ENCODE data around the gene ARHGEF25. TPM values are rescaled to one million over a fixed set of nuclear protein-coding genes. Genes with fewer than 3 reads are reported as not detected.

Gene ARHGEF25
- total and polyA plus RNA-seq, 2 of the 13 experiments (the other 11 are each of a cell fraction or from before 2014, with no cell fraction given) = 11.5 to 12.5 TPM

DNA sequence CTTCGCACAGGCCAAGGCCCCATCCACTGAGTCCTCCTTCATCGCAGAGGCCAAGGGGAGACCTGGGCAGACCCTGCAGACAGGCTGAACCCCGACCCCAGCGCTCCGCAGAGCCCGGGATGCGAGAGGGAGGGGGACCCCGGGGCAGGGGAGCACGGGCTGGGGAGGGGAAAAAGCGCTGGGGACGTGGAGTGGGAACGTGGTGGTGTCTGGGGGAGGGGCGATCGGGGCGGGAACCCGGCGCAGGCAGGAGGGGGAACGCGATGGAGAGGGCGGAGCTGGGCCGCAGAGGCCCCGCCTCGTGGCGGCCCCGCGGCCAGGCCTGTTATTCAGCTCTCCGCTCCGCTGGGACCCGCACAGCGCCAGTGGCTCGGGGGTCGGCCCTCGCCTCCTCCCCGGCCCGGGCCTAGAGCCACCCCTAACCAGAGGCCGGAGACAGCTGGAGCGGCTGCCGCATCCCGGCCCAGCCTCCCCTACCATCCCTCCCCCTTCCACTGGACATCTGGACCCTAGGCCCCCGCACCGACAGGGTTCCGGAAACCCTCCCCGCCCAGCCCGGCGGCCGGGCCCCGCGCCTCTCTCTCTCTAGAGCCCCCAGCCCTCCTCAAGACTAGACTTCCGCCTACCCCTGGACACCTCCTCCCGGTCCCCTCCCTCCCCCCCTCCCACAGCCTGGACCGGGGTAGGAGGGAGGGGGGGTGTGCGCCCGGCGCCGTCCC lies at the start of gene ARHGEF25 (continued):
- TF ChIP-seq AKNA (CRISPR knock-in tag; IDR thresholded peaks at IDR 0.05; ENCODE audit: borderline replicate concordance) (no peak), MNT (IDR thresholded peaks at IDR 0.05) (no peak), KDM4B (CRISPR knock-in tag; IDR thresholded peaks at IDR 0.05) (0 out of 2 replicates have a peak, but pooled peaks have one; percentile 45), MTA1 (CRISPR knock-in tag; IDR thresholded peaks at IDR 0.05; ENCODE audit: borderline replicate concordance) (no peak), GPN1 (CRISPR knock-in tag; IDR thresholded peaks at IDR 0.05; ENCODE audit: borderline replicate concordance) (no peak), ZNF556 (CRISPR knock-in tag; IDR thresholded peaks at IDR 0.05; ENCODE audit: borderline replicate concordance) (0 out of 2 replicates have a peak, but pooled peaks have one; percentile 8), NONO (IDR thresholded peaks at IDR 0.05) (no peak), NONO (CRISPR knock-in tag; conservative IDR thresholded peaks at IDR 0.05) (0 out of 2 replicates have a peak, but pooled peaks have one; percentile 10), KLF15 (CRISPR knock-in tag; IDR thresholded peaks at IDR 0.05; ENCODE audit: borderline replicate concordance) (0 out of 2 replicates have a peak, but pooled peaks have one; percentile 42), SP4 (CRISPR knock-in tag; IDR thresholded peaks at IDR 0.05) (0 out of 2 replicates have a peak, but pooled peaks have one; percentile 15), ZNF230 (CRISPR knock-in tag; IDR thresholded peaks at IDR 0.05) (no peak), ATF1 (CRISPR knock-in tag; IDR thresholded peaks at IDR 0.05) (no peak), PPARG (CRISPR knock-in tag; conservative IDR thresholded peaks at IDR 0.05) (no peak), ZNF333 (CRISPR knock-in tag; IDR thresholded peaks at IDR 0.05; ENCODE audit: borderline replicate concordance) (no peak), NR2F2 (IDR thresholded peaks at IDR 0.05; ENCODE audit: borderline replicate concordance, low read depth) (no peak), CHCHD3 (CRISPR knock-in tag; IDR thresholded peaks at IDR 0.05) (no peak), XBP1 (CRISPR knock-in tag; IDR thresholded peaks at IDR 0.05) (no peak), ZNF350 (CRISPR knock-in tag; IDR thresholded peaks at IDR 0.05; ENCODE audit: borderline replicate concordance, low read depth) (peak; percentile 37; the same call in 1 of the 2 replicates)
- TF ChIP-seq, protein P1, sequence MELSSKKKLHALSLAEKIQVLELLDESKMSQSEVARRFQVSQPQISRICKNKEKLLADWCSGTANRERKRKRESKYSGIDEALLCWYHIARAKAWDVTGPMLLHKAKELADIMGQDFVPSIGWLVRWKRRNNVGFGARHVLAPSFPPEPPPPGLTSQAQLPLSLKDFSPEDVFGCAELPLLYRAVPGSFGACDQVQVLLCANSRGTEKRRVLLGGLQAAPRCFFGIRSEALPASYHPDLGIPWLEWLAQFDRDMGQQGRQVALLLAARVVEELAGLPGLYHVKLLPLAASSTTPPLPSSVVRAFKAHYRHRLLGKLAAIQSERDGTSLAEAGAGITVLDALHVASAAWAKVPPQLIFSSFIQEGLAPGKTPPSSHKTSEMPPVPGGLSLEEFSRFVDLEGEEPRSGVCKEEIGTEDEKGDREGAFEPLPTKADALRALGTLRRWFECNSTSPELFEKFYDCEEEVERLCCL (CRISPR knock-in tag; IDR thresholded peaks at IDR 0.05; ENCODE audit: borderline replicate concordance) = no peak
- TF ChIP-seq, protein P2, sequence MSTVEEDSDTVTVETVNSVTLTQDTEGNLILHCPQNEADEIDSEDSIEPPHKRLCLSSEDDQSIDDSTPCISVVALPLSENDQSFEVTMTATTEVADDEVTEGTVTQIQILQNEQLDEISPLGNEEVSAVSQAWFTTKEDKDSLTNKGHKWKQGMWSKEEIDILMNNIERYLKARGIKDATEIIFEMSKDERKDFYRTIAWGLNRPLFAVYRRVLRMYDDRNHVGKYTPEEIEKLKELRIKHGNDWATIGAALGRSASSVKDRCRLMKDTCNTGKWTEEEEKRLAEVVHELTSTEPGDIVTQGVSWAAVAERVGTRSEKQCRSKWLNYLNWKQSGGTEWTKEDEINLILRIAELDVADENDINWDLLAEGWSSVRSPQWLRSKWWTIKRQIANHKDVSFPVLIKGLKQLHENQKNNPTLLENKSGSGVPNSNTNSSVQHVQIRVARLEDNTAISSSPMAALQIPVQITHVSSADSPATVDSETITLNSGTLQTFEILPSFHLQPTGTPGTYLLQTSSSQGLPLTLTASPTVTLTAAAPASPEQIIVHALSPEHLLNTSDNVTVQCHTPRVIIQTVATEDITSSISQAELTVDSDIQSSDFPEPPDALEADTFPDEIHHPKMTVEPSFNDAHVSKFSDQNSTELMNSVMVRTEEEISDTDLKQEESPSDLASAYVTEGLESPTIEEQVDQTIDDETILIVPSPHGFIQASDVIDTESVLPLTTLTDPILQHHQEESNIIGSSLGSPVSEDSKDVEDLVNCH (CRISPR knock-in tag; IDR thresholded peaks at IDR 0.05) = no peak
